ELR (cell line): Measurements from ENCODE around the gene EID3.
A peak's percentile ranks its signal among the peaks of the same experiment; 100 is the strongest.

Source experiments
- DNase-seq: peaks from one replicate; pipeline ENCODE4 v3.0.0-alpha.2; 2015; ENCODE audit warnings: low read depth

EID3 gene

GRCh38 chr12:104290320-104290719, 13.2 kb upstream of the EID3 start:
- DNase-seq, result no peak

- no peak for DNase-seq
These were observed 12.7 kb upstream of the EID3 start for GRCh38 chr12:104290855-104291254.

GRCh38 chr12:104291867-104292524, 11.5 kb upstream of the EID3 start:
- no peak for DNase-seq

- no peak for DNase-seq
These were observed 10.4 kb upstream of the EID3 start for GRCh38 chr12:104292872-104293794.

GRCh38 chr12:104294158-104294859, 9.2 kb upstream of the EID3 start:
- DNase-seq, result peak; percentile 69

GRCh38 chr12:104294927-104295668, 8.4 kb upstream of the EID3 start:
- no peak for DNase-seq

- DNase-seq, result no peak
These were observed 7.6 kb upstream of the EID3 start for GRCh38 chr12:104295954-104296353.

GRCh38 chr12:104296718-104297117, 6.8 kb upstream of the EID3 start:
- no peak for DNase-seq

GRCh38 chr12:104297477-104298113, 5.9 kb upstream of the EID3 start:
- no peak for DNase-seq

GRCh38 chr12:104299842-104300481, 3.6 kb upstream of the EID3 start:
- DNase-seq, result no peak

- no peak for DNase-seq
These were observed 896 bp downstream of the EID3 start for GRCh38 chr12:104304261-104305009.

- DNase-seq, result no peak
These were observed 1.8 kb downstream of the EID3 start for GRCh38 chr12:104305349-104305748.

GRCh38 chr12:104306376-104306775, 2.8 kb downstream of the EID3 start:
- no peak for DNase-seq

- no peak for DNase-seq
These were observed 3.6 kb downstream of the EID3 start for GRCh38 chr12:104306943-104307654.

- DNase-seq, result no peak
These were observed 4.1 kb downstream of the EID3 start for GRCh38 chr12:104307655-104308000.

GRCh38 chr12:104309446-104309993, 6.0 kb downstream of the EID3 start:
- DNase-seq, result no peak

GRCh38 chr12:104310751-104311633, 7.5 kb downstream of the EID3 start:
- DNase-seq, result no peak

GRCh38 chr12:104312202-104312601, 8.7 kb downstream of the EID3 start:
- no peak for DNase-seq
